ENCODE measurements around the gene RAD51B. TPM values are rescaled to one million over a fixed set of nuclear protein-coding genes. Genes with fewer than 3 reads are reported as not detected.
A peak's percentile ranks its signal among the peaks of the same experiment; 100 is the strongest.
"Not testable (repeated sequence)": the region's sequence is repeated elsewhere in the genome, so short reads cannot be mapped to it uniquely, and the experiment has no call there.

The RAD51B gene
- total and polyA plus RNA-seq, 3 donors from 2014 or later, result 5.5 to 22.5 (median 19.1) TPM

DNA sequence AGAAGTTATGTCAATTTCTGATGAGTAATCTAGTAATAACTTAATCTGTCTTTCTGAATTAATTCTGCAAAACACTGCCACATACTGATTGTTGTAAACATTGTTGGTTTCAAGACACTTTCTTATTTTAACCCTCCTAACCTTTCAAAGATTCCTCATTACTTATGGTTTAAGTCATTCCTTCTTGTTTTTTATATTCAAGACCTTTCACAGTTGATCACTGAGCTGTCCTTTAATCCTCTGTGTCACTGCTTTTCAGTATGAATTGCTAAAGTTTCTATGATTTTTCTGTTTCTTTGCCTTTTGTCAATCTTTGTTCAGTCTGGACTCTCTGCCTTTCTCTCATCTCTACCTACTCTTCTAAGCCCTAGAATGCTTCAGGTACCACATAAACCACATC is 164.7 kb downstream of the RAD51B start:
- Histone ChIP-seq H3K27ac (no peak overlapping the region), H3K4me3 (no peak overlapping the region), H3K27me3 (no peaks in the 10 kb centered on the region), H3K4me1 (peaks cover 11% of the 10 kb centered on the region), H3K9me3 (no peaks in the 10 kb centered on the region), H3K36me3 (ENCODE audit: low read depth, missing control alignments) (no peaks in the 10 kb centered on the region)
- no peak for TF ChIP-seq POLR2A (IDR thresholded peaks at IDR 0.05)
- TF ChIP-seq, protein P1, sequence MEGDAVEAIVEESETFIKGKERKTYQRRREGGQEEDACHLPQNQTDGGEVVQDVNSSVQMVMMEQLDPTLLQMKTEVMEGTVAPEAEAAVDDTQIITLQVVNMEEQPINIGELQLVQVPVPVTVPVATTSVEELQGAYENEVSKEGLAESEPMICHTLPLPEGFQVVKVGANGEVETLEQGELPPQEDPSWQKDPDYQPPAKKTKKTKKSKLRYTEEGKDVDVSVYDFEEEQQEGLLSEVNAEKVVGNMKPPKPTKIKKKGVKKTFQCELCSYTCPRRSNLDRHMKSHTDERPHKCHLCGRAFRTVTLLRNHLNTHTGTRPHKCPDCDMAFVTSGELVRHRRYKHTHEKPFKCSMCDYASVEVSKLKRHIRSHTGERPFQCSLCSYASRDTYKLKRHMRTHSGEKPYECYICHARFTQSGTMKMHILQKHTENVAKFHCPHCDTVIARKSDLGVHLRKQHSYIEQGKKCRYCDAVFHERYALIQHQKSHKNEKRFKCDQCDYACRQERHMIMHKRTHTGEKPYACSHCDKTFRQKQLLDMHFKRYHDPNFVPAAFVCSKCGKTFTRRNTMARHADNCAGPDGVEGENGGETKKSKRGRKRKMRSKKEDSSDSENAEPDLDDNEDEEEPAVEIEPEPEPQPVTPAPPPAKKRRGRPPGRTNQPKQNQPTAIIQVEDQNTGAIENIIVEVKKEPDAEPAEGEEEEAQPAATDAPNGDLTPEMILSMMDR (IDR thresholded peaks at IDR 0.05), result no peak
- no peak for DNase-seq
- intact Hi-C loops (cut with DNase I; ENCODE audit: low total_unique reads), result no loop called here

DNA sequence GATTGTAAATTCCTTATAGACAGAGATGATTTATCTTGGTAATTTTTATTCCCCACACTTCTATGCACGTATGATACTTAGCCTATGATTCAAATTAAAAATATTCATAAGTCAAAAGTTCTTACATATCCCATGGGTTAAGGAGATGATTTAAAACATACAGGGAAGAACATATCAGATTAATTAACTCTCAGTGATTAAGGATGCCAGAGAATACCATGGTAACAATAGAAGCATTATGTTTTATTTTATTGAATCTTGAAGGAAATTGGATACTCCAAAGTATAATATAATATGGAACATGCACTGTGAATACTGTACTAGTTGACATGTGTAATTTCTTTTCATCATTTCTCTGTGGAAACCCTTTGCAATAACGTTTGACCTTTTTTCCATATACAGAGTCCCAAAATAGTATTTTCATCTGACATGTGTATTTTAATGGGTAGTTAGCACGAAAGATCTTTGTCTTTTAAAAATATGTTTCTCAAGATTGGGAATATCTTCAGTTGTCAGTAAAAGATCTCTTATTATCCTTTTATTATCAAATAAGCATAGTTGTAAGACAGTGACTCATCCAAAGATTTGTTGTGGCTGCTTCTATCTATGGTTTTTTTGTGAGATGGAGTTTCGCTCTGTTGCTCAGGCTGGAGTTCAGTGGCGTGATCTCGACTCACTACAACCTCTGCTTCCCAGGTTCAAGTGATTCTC is 166.7 kb downstream of the RAD51B start:
- Histone ChIP-seq H3K4me1 (peaks cover 11% of the 10 kb centered on the region), H3K27ac (no peak overlapping the region), H3K27me3 (no peaks in the 10 kb centered on the region), H3K36me3 (ENCODE audit: low read depth, missing control alignments) (no peaks in the 10 kb centered on the region), H3K9me3 (no peaks in the 10 kb centered on the region), H3K4me3 (no peak overlapping the region)
- WGBS, 2 donors, result 82 to 90% methylated on average over 6 of the region's 6 CpGs
- DNase-seq, result no peak
- intact Hi-C loops (cut with DNase I; ENCODE audit: low total_unique reads), result no loop called here
- no peak for TF ChIP-seq POLR2A (IDR thresholded peaks at IDR 0.05)
- TF ChIP-seq, protein P1 (IDR thresholded peaks at IDR 0.05), result no peak

DNA sequence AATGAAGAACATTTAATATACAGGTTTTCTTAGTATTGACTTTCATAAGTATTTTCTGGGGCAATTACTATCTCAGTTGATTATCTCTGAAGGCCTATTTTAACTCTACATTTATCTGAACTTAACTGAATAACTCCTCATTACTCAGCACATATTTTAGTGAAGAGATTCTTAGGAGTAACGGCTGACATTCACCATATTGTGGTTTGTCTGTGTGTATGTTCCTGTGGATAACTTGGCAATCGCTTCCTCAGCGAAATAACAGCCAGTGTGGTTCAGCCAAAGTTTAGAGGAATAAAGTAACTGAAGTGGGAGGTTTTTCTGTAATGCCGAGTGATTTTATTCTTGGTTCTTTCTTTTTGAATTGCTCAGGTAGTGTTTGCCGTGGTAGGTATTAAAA is 168.0 kb downstream of the RAD51B start:
- Histone ChIP-seq H3K27me3 (no peaks in the 10 kb centered on the region), H3K27ac (peak overlapping the region; percentile 41 to 50), H3K4me1 (peaks cover 11% of the 10 kb centered on the region), H3K4me3 (no peak overlapping the region), H3K36me3 (ENCODE audit: low read depth, missing control alignments) (no peaks in the 10 kb centered on the region), H3K9me3 (no peaks in the 10 kb centered on the region)
- WGBS, 2 donors, result 29 to 44% methylated on average over 5 of the region's 5 CpGs
- peak; percentile 20 for DNase-seq
- intact Hi-C loops (cut with DNase I; ENCODE audit: low total_unique reads), result no loop called here
- TF ChIP-seq, protein P1 (IDR thresholded peaks at IDR 0.05), result no peak
- no peak for TF ChIP-seq POLR2A (IDR thresholded peaks at IDR 0.05)

DNA sequence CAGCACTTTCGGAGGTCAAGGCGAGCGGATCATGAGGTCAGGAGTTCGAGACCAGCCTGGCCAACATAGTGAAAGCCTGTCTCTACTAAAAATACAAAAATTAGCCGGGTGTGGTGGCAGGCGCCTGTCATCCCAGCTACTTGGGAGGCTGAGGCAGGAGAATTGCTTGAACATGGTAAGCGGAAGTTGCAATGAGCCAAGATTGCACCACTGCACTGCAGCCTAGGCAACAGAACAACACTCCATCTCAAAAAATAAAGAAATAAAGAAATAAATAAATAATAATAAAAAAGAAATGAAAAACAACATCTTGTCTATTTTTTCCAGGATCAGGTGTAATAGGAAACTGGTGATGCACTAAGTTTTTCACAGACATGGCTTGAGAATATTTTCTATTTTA is 168.6 kb downstream of the RAD51B start:
- DNase-seq; H3K4me3 ChIP-seq; H3K27me3 ChIP-seq; H3K9me3 ChIP-seq; H3K36me3 ChIP-seq (ENCODE audit: low read depth, missing control alignments); intact Hi-C loops (cut with DNase I; ENCODE audit: low total_unique reads): not testable (repeated sequence)
- 92 to 94% methylated on average over 7 of the region's 7 CpGs for WGBS, 2 donors
- Histone ChIP-seq H3K27ac (peak overlapping the region; percentile 41 to 50), H3K4me1 (peaks cover 11% of the 10 kb centered on the region)

DNA sequence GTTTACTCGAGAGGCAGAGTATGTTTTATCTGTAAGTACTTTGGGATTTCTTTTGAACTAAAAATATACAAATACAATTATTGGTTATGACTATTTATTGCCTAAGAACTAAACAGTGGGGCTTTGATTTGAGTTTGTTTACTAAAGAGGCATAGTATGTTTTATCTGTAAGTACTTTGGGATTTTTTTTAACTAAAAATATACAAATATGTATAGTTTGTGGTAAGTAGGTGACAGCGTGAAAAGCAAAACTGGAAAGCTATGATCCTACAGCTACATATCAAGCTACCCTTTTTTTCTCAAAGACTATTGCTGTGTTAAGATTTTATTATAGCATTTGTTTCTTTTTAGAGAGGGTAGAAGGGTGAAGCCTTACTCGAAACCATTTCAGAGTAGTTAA is 171.0 kb downstream of the RAD51B start:
- no peaks in the 10 kb centered on the region for H3K36me3 ChIP-seq (ENCODE audit: low read depth, missing control alignments)
- no peak for DNase-seq
- H3K9me3 ChIP-seq, result no peaks in the 10 kb centered on the region
- peaks cover 11% of the 10 kb centered on the region for H3K4me1 ChIP-seq
- 74 to 89% methylated on average over 3 of the region's 3 CpGs for WGBS, 2 donors
- H3K27me3 ChIP-seq, result no peaks in the 10 kb centered on the region
- intact Hi-C loops (cut with DNase I; ENCODE audit: low total_unique reads), result no loop called here
- H3K4me3 ChIP-seq, result no peak overlapping the region
- H3K27ac ChIP-seq, result no peak overlapping the region
- TF ChIP-seq, protein P1 (IDR thresholded peaks at IDR 0.05), result no peak
- no peak for TF ChIP-seq POLR2A (IDR thresholded peaks at IDR 0.05)
